HepG2 (cell line): Measurements from ENCODE around the gene PHACTR3. TPM values are rescaled to one million over a fixed set of nuclear protein-coding genes. Genes with fewer than 3 reads are reported as not detected.

Experiments
- ATAC-seq: fragments of 200-7000 bp; cut with Tn5 transposase; 3 replicates; pipeline ENCODE4 v1.9.1; 2020; ENCODE audit warnings: mild to moderate bottlenecking, moderate library complexity
- BruUV-seq: library from RNA; stranded (reverse); fragments of 400-500 nt; replicated peaks from 2 replicates; lab custom pipeline; 2021; lab: Mats Ljungman, UMichigan
- CTCF ChIA-PET: fragments of 300-600 bp; formaldehyde crosslinking; extraction: SDS; loops from one replicate; lab custom pipeline; 2021; ENCODE audit warnings: low total read pairs, inconsistent platforms, low intra/inter-chr PET ratio; lab: Yijun Ruan, JAX
- POLR2A ChIA-PET: fragments of 350-600 bp; sonication (Branson Sonifier 250); formaldehyde crosslinking; loops from one replicate; lab custom pipeline; 2020; ENCODE audit warnings: antibody characterized with exemption, inconsistent platforms; lab: Yijun Ruan, JAX
- DNase-seq: peaks from one replicate; pipeline ENCODE4 v3.0.0-alpha.2; 2015; ENCODE audit warnings: low spot score
- FAIRE-seq: peaks from 3 replicates; lab custom pipeline; 2011; peaks lifted over from hg19 to GRCh38; lab: Jason Lieb, UNC
- H2AFZ ChIP-seq: one replicate; pipeline ENCODE4 v1.6.1; 2011; ENCODE audit warnings: low read length, inconsistent platforms
- H3K27ac ChIP-seq: fragments of 300-600 bp; 3 replicates; pipeline ENCODE4 v1.8.0; 2011; ENCODE audit warnings: mixed run types, mild to moderate bottlenecking, mixed read lengths, low read length, inconsistent platforms; ENCODE audit not compliant: insufficient read depth; ENCODE audit errors: extremely low read length
- H3K27me3 ChIP-seq, 2 experiments: fragments of 200-600 bp in 1 of 2; 2 replicates in 1 of 2; 3 replicates in 1 of 2; pipeline versions ENCODE4 v1.6.0 to v1.8.0; 2011; ENCODE audit warnings: low read length in 2 of 2, mild to moderate bottlenecking in 2 of 2, moderate library complexity in 2 of 2, inconsistent platforms in 1 of 2; ENCODE audit not compliant: insufficient read depth in 2 of 2, control insufficient read depth in 1 of 2
- H3K36me3 ChIP-seq, 2 experiments: fragments of 200-600 bp in 1 of 2; replicated peaks in 1 of 2; 2 replicates in 1 of 2; 3 replicates in 1 of 2; pipeline versions ENCODE4 v1.5.1 to v1.8.0; 2011; ENCODE audit warnings: low read length in 2 of 2, inconsistent platforms in 1 of 2; ENCODE audit not compliant: insufficient read depth in 2 of 2, control insufficient read depth in 1 of 2
- H3K4me1 ChIP-seq: 2 replicates; pipeline ENCODE4 v1.5.1; 2012; ENCODE audit warnings: low read length, inconsistent platforms; ENCODE audit not compliant: insufficient read depth
- H3K4me2 ChIP-seq: 2 replicates; pipeline ENCODE4 v1.6.0; 2011; ENCODE audit warnings: low read depth, low read length, inconsistent platforms
- H3K4me3 ChIP-seq, 3 experiments: fragments of 200-600 bp in 1 of 3; sonication (generic), shearing (Covaris generic) in 1 of 3; replicated peaks in 1 of 3; 2 replicates each; pipeline ENCODE4 v1.5.1; 2011 to 2016; ENCODE audit warnings: low read length in 3 of 3, inconsistent platforms in 2 of 3, low read depth in 2 of 3, mild to moderate bottlenecking in 2 of 3, control low read depth in 1 of 3, mixed read lengths in 1 of 3; ENCODE audit not compliant: insufficient read depth in 1 of 3
- H3K79me2 ChIP-seq: one replicate; pipeline ENCODE4 v1.6.1; 2011; ENCODE audit warnings: low read length, inconsistent platforms; ENCODE audit not compliant: insufficient read depth
- H3K9ac ChIP-seq: 2 replicates; pipeline ENCODE4 v1.6.0; 2011; ENCODE audit warnings: mild to moderate bottlenecking, low read depth, low read length, inconsistent platforms; ENCODE audit not compliant: insufficient read depth
- H3K9me3 ChIP-seq: 2 replicates; pipeline ENCODE4 v1.5.1; 2012; ENCODE audit warnings: mild to moderate bottlenecking, low read length
- H4K20me1 ChIP-seq: 2 replicates; pipeline ENCODE4 v1.6.0; 2011; ENCODE audit warnings: inconsistent platforms, mild to moderate bottlenecking, low read length, moderate library complexity; ENCODE audit not compliant: insufficient read depth
- AKAP8 ChIP-seq: sonication (generic); formaldehyde crosslinking; IDR thresholded peaks from 2 replicates; pipeline ENCODE4 v1.5.1; 2020; ENCODE audit warnings: mild to moderate bottlenecking, missing genetic modification reagents
- ASH2L ChIP-seq: fragments of 300-600, 200-600 bp; sonication (generic); IDR thresholded peaks from 2 replicates; pipeline ENCODE4 v1.7.0; 2017; ENCODE audit warnings: low read depth, mild to moderate bottlenecking, moderate library complexity, mixed read lengths, low read length; ENCODE audit not compliant: insufficient read length
- BCL3 ChIP-seq: sonication (generic); formaldehyde crosslinking; IDR thresholded peaks from 2 replicates; pipeline ENCODE4 v1.5.1; 2020; ENCODE audit warnings: mild to moderate bottlenecking, missing genetic modification reagents, moderate library complexity
- KDM6A ChIP-seq: IDR thresholded peaks from 2 replicates; pipeline ENCODE4 v1.6.1; 2016; ENCODE audit warnings: low read depth
- PAX8 ChIP-seq: sonication (generic); formaldehyde crosslinking; IDR thresholded peaks from 2 replicates; pipeline ENCODE4 v1.8.0; 2022; ENCODE audit warnings: mild to moderate bottlenecking, missing genetic modification reagents, borderline replicate concordance
- RCOR2 ChIP-seq: IDR thresholded peaks from 2 replicates; pipeline ENCODE4 v1.6.1; 2016; ENCODE audit warnings: missing biosample characterization, missing genetic modification reagents
- TRIM22 ChIP-seq: fragments of 450-650 bp; IDR thresholded peaks from 2 replicates; pipeline ENCODE4 v1.6.1; 2017
- ZNF275 ChIP-seq: sonication (generic); formaldehyde crosslinking; IDR thresholded peaks from 2 replicates; pipeline ENCODE4 v1.8.0; 2022; ENCODE audit warnings: missing genetic modification reagents, mild to moderate bottlenecking, inconsistent platforms, borderline replicate concordance
- ZNF691 ChIP-seq: sonication (generic); formaldehyde crosslinking; IDR thresholded peaks from 2 replicates; pipeline ENCODE4 v1.4.0; 2020; ENCODE audit warnings: missing genetic modification reagents, low read depth, mild to moderate bottlenecking, borderline replicate concordance
- ZNF878 ChIP-seq: sonication (generic); formaldehyde crosslinking; IDR thresholded peaks from 2 replicates; pipeline ENCODE4 v1.8.1; 2023; ENCODE audit warnings: mild to moderate bottlenecking, missing genetic modification reagents, moderate library complexity
- ZSCAN30 ChIP-seq: sonication (generic); formaldehyde crosslinking; IDR thresholded peaks from 2 replicates; pipeline ENCODE4 v1.5.0; 2020; ENCODE audit warnings: mild to moderate bottlenecking, missing genetic modification reagents
- WGBS: methylation state at CpG from one replicate; pipeline ENCODE4 v1.1.6; 2017; ENCODE audit warnings: low lambda C conversion rate; 5-methylcytosine and 5-hydroxymethylcytosine counted together
- in situ Hi-C: cut with HindIII; loops from 2 replicates; pipeline ENCODE4 v1.10.0; 2017; ENCODE audit warnings: low pct_unique_long_range_greater_than_20kb; ENCODE audit not compliant: extremely low pct_ligation_motif_present
- intact Hi-C: fragments of 100-400 bp; cut with micrococcal nuclease; formaldehyde crosslinking; loops from one replicate; pipeline ENCODE4 v1.10.0; 2022; ENCODE audit not compliant: unreplicated experiment
- polyA plus RNA-seq, 8 experiments: library from polyadenylated mRNA; depleted of rRNA in 3 of 8; stranded (reverse) in 7 of 8; unstranded in 1 of 8; fragments of >200 nt; fragmentation: Illumina TruSeq in 4 of 8; extraction: Trizol in 4 of 8; gene quantifications; 2 replicates each; pipeline versions ENCODE4 v1.2.1 to v1.2.3, GENCODE V29; 2011 to 2016; ENCODE audit warnings: low read depth in 4 of 8, missing spikeins in 1 of 8, mixed read lengths in 1 of 8; ENCODE audit not compliant: insufficient read depth in 1 of 8
- total RNA-seq, 5 experiments: library from RNA; depleted of rRNA; stranded (reverse); fragments of >200 nt; fragmentation: Illumina TruSeq; extraction: Trizol; gene quantifications; 2 replicates each; pipeline ENCODE4 v1.2.3, GENCODE V29; 2016; ENCODE audit warnings: low read depth in 1 of 5

The PHACTR3 gene
- total and polyA plus RNA-seq, 2 of the 13 experiments (the other 11 are each of a cell fraction or from before 2014, with no cell fraction given): not detected

GRCh38 chr20:59735917-59736316 is 131.6 kb downstream of the PHACTR3 start (continued):
- TF ChIP-seq ASH2L: no peak
- no peak for TF ChIP-seq BCL3 (CRISPR knock-in tag)

GRCh38 chr20:59736366-59736765 is 132.0 kb downstream of the PHACTR3 start:
- TF ChIP-seq RCOR2 (CRISPR knock-in tag): no peak
- TF ChIP-seq ZSCAN30: no peak
- no peak for TF ChIP-seq PAX8 (CRISPR knock-in tag)
- no peak for TF ChIP-seq KDM6A (CRISPR knock-in tag)
- no peak for TF ChIP-seq ZNF691 (CRISPR knock-in tag)
- no peak for TF ChIP-seq ZNF878 (CRISPR knock-in tag)
- no peak for TF ChIP-seq ZNF275 (CRISPR knock-in tag)
- no peak for TF ChIP-seq TRIM22
- no peak for TF ChIP-seq AKAP8 (CRISPR knock-in tag)
- no peaks in the 10 kb centered on the region for H4K20me1 ChIP-seq
- no peaks in the 10 kb centered on the region for H3K36me3 ChIP-seq
- ATAC-seq (no peak; the same call in 2 of the 3 replicates), FAIRE-seq (no peak), DNase-seq (no peak)
- intact Hi-C loops: loop anchor here (5.0 kb wide), 1 partner anchor 889 kb away; no protein-coding TSS in a partner anchor
- H3K79me2 ChIP-seq: no peaks in the 10 kb centered on the region
- no peaks in the 10 kb centered on the region for H3K9me3 ChIP-seq
- H3K4me2 ChIP-seq: no peak overlapping the region
- in situ Hi-C loops: no loop called here
- H2AFZ ChIP-seq: no peak overlapping the region
- BruUV-seq: no TSS peak
- H3K27ac ChIP-seq: no peak overlapping the region
- H3K4me3 ChIP-seq: no peak overlapping the region
- H3K9ac ChIP-seq: no peak overlapping the region
- 13% methylated on average over 9 of the region's 10 CpGs for WGBS
- peaks cover 2 to 17% of the 10 kb centered on the region in 2 experiments; a peak in 4 of 5 replicates for H3K27me3 ChIP-seq
- ChIA-PET POLR2A (no interaction called here), CTCF (no interaction called here)
- no peaks in the 10 kb centered on the region for H3K4me1 ChIP-seq
